Stimulated activated CD4-positive, alpha-beta T cell treated with anti-CD3 and anti-CD28 coated beads, Interleukin-4, amount 100 ng/mL, for 48 hours (primary cell): Measurements from ENCODE around the gene ARG1.

Experiments used
- DNase-seq, 2 donors: peaks; one replicate each; pipeline ENCODE4 v3.0.0-alpha.2; 2020; ENCODE audit warnings: low read depth in 2 of 2

Gene ARG1

GRCh38 chr6:131586543-131586942 is 13.5 kb downstream of the ARG1 start:
- DNase-seq = no peak

GRCh38 chr6:131587909-131588308 is 14.9 kb downstream of the ARG1 start:
- no peak for DNase-seq

GRCh38 chr6:131588643-131589042 is 15.6 kb downstream of the ARG1 start:
- no peak for DNase-seq

- DNase-seq = no peak
Measured at GRCh38 chr6:131592935-131593334, 19.9 kb downstream of the ARG1 start.

- DNase-seq = no peak
Measured at GRCh38 chr6:131594074-131594473, 21.0 kb downstream of the ARG1 start.

- no peak for DNase-seq
Measured at GRCh38 chr6:131597446-131597845, 24.4 kb downstream of the ARG1 start.

- DNase-seq = no peak
Measured at GRCh38 chr6:131600716-131601115, 27.7 kb downstream of the ARG1 start.

GRCh38 chr6:131602781-131603312 is 29.8 kb downstream of the ARG1 start:
- no peak for DNase-seq

- no peak for DNase-seq
Measured at GRCh38 chr6:131613296-131613925, 40.4 kb downstream of the ARG1 start.

GRCh38 chr6:131615275-131615674 is 42.2 kb downstream of the ARG1 start:
- no peak for DNase-seq

GRCh38 chr6:131627724-131628682 is 55.0 kb downstream of the ARG1 start, which contains the start of gene MED23:
TSS of gene MED23 (minus strand) at chr6:131628242. CDS start at chr6:131628049, 193 bp downstream.
- peak; percentile 92 to 96 for DNase-seq

- DNase-seq = no peak
Measured at GRCh38 chr6:131628726-131629125, 55.7 kb downstream of the ARG1 start.

- no peak for DNase-seq
Measured at GRCh38 chr6:131629651-131630050, 56.6 kb downstream of the ARG1 start.

GRCh38 chr6:131631625-131632289 is 58.7 kb downstream of the ARG1 start:
- DNase-seq = no peak
